Inflammatory macrophage treated with lipopolysaccharide for 4 hours (primary cell): ENCODE measurements around the gene NQO1.
"Not testable (repeated sequence)": the region's sequence is repeated elsewhere in the genome, so short reads cannot be mapped to it uniquely, and the experiment has no call there.

Experiments used
- DNase-seq: peaks from one replicate; pipeline ENCODE4 v3.0.0-alpha.2; 2020

The NQO1 gene

DNA sequence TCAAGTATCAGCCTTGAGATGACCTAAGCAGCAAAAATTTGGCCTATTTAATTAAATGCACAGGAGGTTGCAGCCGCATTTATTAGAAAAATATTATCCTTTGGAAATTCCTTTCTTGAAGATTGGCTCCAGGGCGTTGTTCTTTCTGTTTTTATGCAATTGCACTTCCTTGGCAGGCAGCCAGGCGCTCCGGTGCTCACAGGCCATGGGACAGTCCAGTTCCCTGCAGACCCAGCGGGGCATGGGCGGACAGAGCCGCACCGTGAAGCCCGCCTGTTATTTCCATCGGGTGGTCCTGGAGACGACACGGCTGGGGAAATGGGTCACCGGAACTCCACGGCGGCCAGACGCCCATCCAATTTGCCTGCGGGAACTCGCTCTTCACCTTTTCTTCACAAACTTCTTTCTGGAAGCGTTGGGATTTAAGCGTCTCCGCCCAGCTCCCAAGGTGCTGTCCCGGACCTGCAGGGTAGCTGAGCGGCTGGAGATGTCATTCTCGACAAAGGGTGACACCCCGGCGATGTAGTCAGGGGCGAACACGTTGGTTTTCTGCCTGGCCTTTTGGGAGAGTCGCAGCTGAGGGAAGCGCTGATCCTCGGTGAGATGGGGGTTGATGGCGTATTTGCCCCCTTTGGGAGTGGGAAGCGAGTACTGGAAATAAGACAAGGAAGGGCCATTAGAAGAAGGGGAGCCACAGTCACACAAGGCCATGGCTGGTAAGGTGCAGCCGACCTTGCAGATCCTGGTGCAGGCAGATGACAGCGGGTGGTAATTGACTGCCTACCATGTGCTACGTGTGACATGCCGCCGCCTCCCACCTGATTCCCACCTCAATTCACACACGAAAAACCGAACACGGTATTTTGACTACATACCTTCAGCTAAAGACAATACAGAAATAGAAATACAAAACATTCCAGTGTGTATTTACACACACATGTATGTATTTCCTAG, 15.9 kb upstream of the NQO1 start:
- DNase-seq = no peak

DNA sequence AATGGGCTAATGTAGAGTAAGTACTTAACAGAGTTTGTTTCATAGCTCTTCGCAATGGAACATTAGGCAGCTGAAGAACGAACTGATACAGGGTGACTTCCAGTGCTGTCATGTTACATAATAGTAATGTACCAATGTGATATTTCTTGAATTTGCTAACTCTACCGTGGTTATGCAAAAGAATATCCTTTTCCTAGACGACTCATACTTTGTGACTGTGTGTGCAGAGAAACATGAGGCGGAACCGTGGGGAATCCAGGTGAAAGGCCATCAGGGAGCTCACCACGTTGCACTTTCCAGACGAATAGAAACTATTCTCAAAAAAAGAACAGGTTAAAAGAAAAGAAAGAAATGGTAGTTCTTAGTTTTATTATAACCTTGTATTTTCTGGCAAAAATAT, 15.2 kb upstream of the NQO1 start:
- peak; percentile 39 for DNase-seq

GRCh38 chr16:69732101-69732500, 5.7 kb upstream of the NQO1 start:
- DNase-seq = no peak

DNA sequence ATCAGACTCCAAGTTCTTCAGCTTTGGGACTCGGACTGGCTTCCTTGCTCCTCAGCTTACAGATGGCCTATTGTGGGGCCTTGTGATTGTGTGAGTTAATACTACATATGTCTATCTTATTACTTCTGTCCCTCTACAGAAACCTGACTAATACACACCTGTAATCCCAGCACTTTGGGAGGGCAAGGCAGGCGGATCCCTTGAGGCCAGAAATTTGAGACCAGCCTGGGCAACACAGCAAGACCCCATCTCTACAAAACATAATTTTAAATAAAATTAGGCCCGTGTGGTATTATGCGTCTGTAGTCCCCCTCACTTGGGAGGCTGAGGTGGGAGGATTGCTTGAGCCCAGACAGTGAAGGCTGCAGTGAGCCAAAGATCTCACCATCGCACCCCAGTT, 4.9 kb upstream of the NQO1 start:
- DNase-seq = not testable (repeated sequence)

- not testable (repeated sequence) for DNase-seq
Measured at GRCh38 chr16:69729030-69729429, 2.7 kb upstream of the NQO1 start.

DNA sequence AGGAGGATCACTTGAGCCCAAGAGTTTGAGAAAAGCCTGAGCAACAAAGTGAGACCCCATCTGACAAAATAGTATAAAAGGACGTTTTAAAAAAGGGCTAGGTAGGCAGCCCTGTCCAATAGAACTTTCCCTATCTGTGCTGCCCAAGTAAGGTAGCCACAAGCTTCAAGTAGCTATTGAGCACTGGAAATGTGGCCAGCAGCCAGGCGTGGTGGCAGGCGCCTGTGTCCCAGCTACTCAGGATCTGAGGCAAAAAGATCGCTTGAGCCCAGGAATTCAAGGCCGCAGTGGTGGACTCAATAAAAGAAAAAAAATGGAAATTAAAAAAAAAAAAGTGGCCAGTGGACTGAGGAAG, 1.5 kb upstream of the NQO1 start:
- no peak for DNase-seq

- DNase-seq = no peak
Measured at GRCh38 chr16:69725480-69726312, 664 bp downstream of the NQO1 start.

- DNase-seq = peak; percentile 23
Measured at GRCh38 chr16:69724981-69725479, 1.3 kb downstream of the NQO1 start.

- no peak for DNase-seq
Measured at GRCh38 chr16:69724414-69724873, 1.9 kb downstream of the NQO1 start.

- no peak for DNase-seq
Measured at GRCh38 chr16:69721441-69721957, 4.9 kb downstream of the NQO1 start.

- DNase-seq = no peak
Measured at GRCh38 chr16:69720822-69721430, 5.4 kb downstream of the NQO1 start.

DNA sequence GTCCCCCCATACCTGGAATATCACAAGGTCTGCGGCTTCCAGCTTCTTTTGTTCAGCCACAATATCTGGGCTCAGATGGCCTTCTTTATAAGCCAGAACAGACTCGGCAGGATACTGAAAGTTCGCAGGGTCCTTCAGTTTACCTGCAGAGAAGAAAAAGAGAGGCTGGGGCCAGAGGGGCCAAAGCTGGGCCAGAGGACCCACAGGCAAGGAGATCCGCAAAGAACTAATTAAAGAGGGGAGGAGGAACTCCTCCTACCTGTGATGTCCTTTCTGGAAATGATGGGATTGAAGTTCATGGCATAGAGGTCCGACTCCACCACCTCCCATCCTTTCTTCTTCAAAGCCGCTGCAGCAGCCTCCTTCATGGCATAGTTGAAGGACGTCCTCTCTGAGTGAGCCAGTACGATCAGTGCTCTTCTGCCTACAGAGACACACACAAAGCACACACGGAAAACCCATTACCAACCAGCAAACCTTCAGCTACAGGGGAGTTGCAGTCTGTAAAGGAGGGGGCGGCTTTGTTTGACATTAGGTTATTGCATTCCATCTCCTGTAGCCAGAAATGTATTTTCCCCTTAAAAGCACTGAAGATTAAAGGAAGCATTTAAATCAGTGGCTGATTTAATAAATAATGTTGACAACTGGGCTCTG, 8.1 kb downstream of the NQO1 start:
- DNase-seq = no peak

DNA sequence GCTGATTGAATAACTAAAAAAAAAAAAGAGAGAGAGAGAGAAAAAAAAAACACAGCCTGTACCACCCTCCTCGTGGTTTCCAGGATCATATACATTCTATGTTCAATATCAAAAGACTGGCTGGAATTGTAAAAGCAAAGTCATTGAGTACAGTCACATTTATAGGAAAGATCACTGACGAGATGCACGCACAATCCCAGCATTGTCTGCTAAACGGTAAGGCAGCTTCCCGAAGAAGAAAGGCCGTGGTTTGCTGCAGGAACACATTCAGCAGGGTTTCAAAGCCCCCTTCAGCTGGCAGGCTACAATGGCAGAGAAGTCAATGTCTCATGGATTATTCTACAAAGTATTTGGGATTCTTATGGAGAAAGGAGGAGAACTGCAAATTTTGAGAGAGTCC, 9.3 kb downstream of the NQO1 start:
- DNase-seq = no peak

- no peak for DNase-seq
Measured at GRCh38 chr16:69712914-69713581, 13.3 kb downstream of the NQO1 start.

DNA sequence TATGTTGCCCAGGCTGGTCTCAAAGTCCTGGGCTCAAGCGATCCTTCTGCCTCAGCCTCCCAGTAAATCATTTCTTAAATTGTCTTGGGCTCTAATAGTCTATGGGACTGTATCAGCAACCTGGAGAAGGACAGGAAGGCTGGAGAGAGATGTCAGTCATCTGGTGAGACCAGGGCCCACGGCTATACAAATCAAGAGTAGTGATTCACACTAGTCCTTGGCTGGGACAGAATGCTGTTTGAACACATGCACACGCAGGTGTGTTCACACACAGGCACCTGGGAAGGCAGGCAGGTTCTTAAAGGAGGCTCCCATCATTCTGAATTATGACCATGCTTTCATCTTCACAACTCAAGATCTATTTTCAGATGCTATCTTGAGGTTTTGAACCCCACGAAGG, 14.1 kb downstream of the NQO1 start:
- DNase-seq = no peak

DNA sequence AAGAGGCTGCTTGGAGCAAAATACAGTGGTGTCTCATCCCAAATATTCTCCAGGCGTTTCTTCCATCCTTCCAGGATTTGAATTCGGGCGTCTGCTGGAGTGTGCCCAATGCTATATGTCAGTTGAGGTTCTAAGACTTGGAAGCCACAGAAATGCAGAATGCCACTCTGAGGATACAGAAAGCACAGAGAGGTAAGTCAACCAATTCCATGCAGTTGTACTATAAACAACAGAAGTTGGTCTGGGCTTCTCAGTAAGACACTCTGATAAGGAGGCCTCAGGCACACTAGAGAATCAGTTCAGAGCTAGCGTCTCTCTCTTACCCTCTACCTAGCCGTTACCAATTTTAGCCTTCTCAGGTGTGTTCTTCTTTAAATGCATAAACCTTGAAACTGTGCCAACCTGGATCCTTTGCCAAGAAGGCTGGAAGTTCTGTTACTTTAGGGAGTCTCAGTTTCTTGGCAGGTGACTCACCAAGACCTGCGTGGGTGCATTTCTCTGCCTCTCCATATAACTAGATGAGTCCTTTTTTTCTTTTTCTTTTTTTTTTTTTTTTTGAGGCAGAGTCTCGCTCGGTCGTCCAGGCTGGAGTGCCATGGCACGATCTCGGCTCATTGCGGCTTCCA, 15.1 kb downstream of the NQO1 start:
- DNase-seq = no peak

GRCh38 chr16:69709456-69710084, 16.8 kb downstream of the NQO1 start:
- peak; percentile 57 for DNase-seq

DNA sequence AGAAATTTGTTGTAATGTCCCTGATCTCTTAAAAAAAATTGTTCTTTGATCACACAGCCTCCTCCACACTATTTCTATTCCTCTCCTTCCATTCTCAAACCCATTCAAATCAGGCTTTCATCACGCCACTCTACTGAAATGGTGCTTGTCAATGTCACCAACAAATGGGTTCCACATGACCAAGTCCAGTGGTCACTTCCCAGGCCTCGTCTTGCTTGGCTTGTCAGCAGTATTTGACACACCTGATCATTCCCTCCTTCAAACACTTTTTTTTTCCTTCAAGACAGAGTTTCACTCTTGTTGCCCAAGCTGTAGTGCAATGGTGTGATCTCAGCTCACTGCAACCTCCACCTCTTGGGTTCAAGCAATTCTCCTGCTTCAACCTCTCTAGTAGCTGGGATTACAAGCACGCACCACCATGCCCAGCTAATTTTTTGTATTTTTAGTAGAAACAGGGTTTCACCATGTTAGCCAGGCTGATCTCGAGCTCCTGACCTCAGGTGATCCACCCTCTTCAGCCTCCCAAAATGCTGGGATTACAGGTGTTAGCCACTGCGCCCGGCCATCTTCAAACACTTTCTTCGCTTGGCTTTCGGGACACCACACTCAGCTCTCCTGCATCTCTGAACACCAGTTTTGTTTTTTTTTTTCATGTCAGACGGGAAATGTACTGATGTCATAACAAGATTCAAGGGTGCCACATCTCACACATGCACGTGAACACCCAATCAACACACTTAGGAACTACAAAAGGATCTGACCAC, 18.3 kb downstream of the NQO1 start:
- no peak for DNase-seq

DNA sequence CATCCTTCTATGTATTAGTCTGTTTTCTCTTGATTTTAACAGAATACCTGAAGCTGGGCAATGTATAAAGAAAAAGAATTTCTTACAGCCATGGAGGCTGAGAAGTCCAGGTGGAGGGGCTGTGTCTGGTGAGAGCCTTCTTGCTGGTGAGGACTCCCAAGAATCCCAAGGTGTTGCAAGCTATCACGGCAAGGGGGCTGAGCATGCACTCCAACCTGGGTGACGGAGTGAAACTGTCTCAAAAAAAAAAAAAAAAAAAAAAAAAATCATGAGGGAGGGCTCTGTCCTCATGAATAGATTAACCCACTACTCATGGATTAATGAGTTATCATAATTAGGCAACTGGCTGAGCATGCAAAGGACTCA, 19.4 kb downstream of the NQO1 start:
- no peak for DNase-seq
